HepG2 (cell line): Measurements from ENCODE around the gene GALNT15. TPM values are rescaled to one million over a fixed set of nuclear protein-coding genes. Genes with fewer than 3 reads are reported as not detected.

Experiments
- CEBPG ChIP-seq: IDR thresholded peaks from 2 replicates; pipeline ENCODE4 v1.6.1; 2016
- KDM1A ChIP-seq: IDR thresholded peaks from 2 replicates; pipeline ENCODE4 v1.6.1; 2016; ENCODE audit warnings: missing compliant biosample characterization
- MEIS2 ChIP-seq: sonication (generic); formaldehyde crosslinking; IDR thresholded peaks from 2 replicates; pipeline ENCODE4 v1.9.0; 2021; ENCODE audit warnings: mild to moderate bottlenecking, missing genetic modification reagents
- MYNN ChIP-seq: sonication (generic); formaldehyde crosslinking; IDR thresholded peaks from 2 replicates; pipeline ENCODE4 v1.4.0; 2020; ENCODE audit warnings: mild to moderate bottlenecking, low read depth, missing genetic modification reagents
- RAD21 ChIP-seq: fragments of 450-650 bp; formaldehyde crosslinking; IDR thresholded peaks from 2 replicates; pipeline ENCODE4 v1.5.0; 2020; ENCODE audit warnings: mild to moderate bottlenecking
- SNAPC2 ChIP-seq: sonication (generic); formaldehyde crosslinking; IDR thresholded peaks from 2 replicates; pipeline ENCODE4 v1.8.1; 2022; ENCODE audit warnings: mild to moderate bottlenecking, missing genetic modification reagents
- TAF1 ChIP-seq: sonication (generic); formaldehyde crosslinking; IDR thresholded peaks from 2 replicates; pipeline ENCODE4 v1.4.0; 2020; ENCODE audit warnings: missing genetic modification reagents
- U2AF2 ChIP-seq: fragments of 200-400 bp; formaldehyde crosslinking; IDR thresholded peaks from 2 replicates; pipeline ENCODE4 v1.6.1; 2017; ENCODE audit warnings: low read depth, mild to moderate bottlenecking, low read length
- ZBTB33 ChIP-seq: sonication (generic); formaldehyde crosslinking; IDR thresholded peaks from 2 replicates; pipeline ENCODE4 v1.4.0; 2020; ENCODE audit warnings: missing genetic modification reagents
- ZBTB43 ChIP-seq: sonication (generic); formaldehyde crosslinking; conservative IDR thresholded peaks from 2 replicates; pipeline ENCODE4 v1.4.0; 2020; ENCODE audit warnings: missing genetic modification reagents
- ZC3H13 ChIP-seq: sonication (generic); formaldehyde crosslinking; IDR thresholded peaks from 2 replicates; pipeline ENCODE4 v1.8.1; 2023; ENCODE audit warnings: mild to moderate bottlenecking, missing genetic modification reagents, moderate library complexity
- ZNF317 ChIP-seq: sonication (generic); formaldehyde crosslinking; IDR thresholded peaks from 2 replicates; pipeline ENCODE4 v1.5.0; 2020; ENCODE audit warnings: mild to moderate bottlenecking, missing genetic modification reagents
- ZNF335 ChIP-seq: sonication (generic); formaldehyde crosslinking; IDR thresholded peaks from 2 replicates; pipeline ENCODE4 v1.4.0; 2020; ENCODE audit warnings: missing genetic modification reagents
- ZNF430 ChIP-seq: sonication (generic); formaldehyde crosslinking; IDR thresholded peaks from 2 replicates; pipeline ENCODE4 v1.9.0; 2021; ENCODE audit warnings: mild to moderate bottlenecking, missing genetic modification reagents
- ZNF432 ChIP-seq: sonication (generic); formaldehyde crosslinking; IDR thresholded peaks from 2 replicates; pipeline ENCODE4 v1.5.0; 2020; ENCODE audit warnings: missing genetic modification reagents, mild to moderate bottlenecking, borderline replicate concordance
- ZNF564 ChIP-seq: sonication (generic); formaldehyde crosslinking; IDR thresholded peaks from 2 replicates; pipeline ENCODE4 v1.8.1; 2023; ENCODE audit warnings: mild to moderate bottlenecking, missing genetic modification reagents
- ZNF646 ChIP-seq: sonication (generic); formaldehyde crosslinking; IDR thresholded peaks from 2 replicates; pipeline ENCODE4 v1.9.0; 2021; ENCODE audit warnings: mild to moderate bottlenecking, missing genetic modification reagents
- ZNF672 ChIP-seq: sonication (generic); formaldehyde crosslinking; IDR thresholded peaks from 2 replicates; pipeline ENCODE4 v1.8.1; 2022; ENCODE audit warnings: missing genetic modification reagents
- polyA plus RNA-seq, 8 experiments: library from polyadenylated mRNA; depleted of rRNA in 3 of 8; stranded (reverse) in 7 of 8; unstranded in 1 of 8; fragments of >200 nt; fragmentation: Illumina TruSeq in 4 of 8; extraction: Trizol in 4 of 8; gene quantifications; 2 replicates each; pipeline versions ENCODE4 v1.2.1 to v1.2.3, GENCODE V29; 2011 to 2016; ENCODE audit warnings: low read depth in 4 of 8, missing spikeins in 1 of 8, mixed read lengths in 1 of 8; ENCODE audit not compliant: insufficient read depth in 1 of 8
- total RNA-seq, 5 experiments: library from RNA; depleted of rRNA; stranded (reverse); fragments of >200 nt; fragmentation: Illumina TruSeq; extraction: Trizol; gene quantifications; 2 replicates each; pipeline ENCODE4 v1.2.3, GENCODE V29; 2016; ENCODE audit warnings: low read depth in 1 of 5
- TF ChIP-seq, protein P1 (sequence below): sonication (generic); formaldehyde crosslinking; IDR thresholded peaks from 2 replicates; pipeline ENCODE4 v1.9.0; 2022; ENCODE audit warnings: missing genetic modification reagents, mild to moderate bottlenecking, borderline replicate concordance

The GALNT15 gene
- total and polyA plus RNA-seq, 2 of the 13 experiments (the other 11 are each of a cell fraction or from before 2014, with no cell fraction given), result 0.02 to 0.04 TPM

- no peak for TF ChIP-seq ZNF430
- TF ChIP-seq KDM1A (CRISPR knock-in tag), result no peak; the same call in 1 of the 2 replicates
- no peak for TF ChIP-seq ZNF335 (CRISPR knock-in tag)
- TF ChIP-seq MYNN, result no peak
- no peak; the same call in 1 of the 2 replicates for TF ChIP-seq ZNF646 (CRISPR knock-in tag)
- peak; percentile 96 for TF ChIP-seq RAD21 (CRISPR knock-in tag)
- TF ChIP-seq, protein P1, sequence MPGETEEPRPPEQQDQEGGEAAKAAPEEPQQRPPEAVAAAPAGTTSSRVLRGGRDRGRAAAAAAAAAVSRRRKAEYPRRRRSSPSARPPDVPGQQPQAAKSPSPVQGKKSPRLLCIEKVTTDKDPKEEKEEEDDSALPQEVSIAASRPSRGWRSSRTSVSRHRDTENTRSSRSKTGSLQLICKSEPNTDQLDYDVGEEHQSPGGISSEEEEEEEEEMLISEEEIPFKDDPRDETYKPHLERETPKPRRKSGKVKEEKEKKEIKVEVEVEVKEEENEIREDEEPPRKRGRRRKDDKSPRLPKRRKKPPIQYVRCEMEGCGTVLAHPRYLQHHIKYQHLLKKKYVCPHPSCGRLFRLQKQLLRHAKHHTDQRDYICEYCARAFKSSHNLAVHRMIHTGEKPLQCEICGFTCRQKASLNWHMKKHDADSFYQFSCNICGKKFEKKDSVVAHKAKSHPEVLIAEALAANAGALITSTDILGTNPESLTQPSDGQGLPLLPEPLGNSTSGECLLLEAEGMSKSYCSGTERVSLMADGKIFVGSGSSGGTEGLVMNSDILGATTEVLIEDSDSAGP (CRISPR knock-in tag), result 0 out of 2 replicates have a peak, but pooled peaks have one; percentile 52
- TF ChIP-seq ZBTB33 (CRISPR knock-in tag), result no peak; the same call in 1 of the 2 replicates
- TF ChIP-seq SNAPC2, result no peak
- TF ChIP-seq ZNF432 (CRISPR knock-in tag), result no peak
- TF ChIP-seq TAF1 (CRISPR knock-in tag), result no peak
- TF ChIP-seq CEBPG, result no peak
- TF ChIP-seq ZNF564 (CRISPR knock-in tag), result no peak
- no peak for TF ChIP-seq ZNF672 (CRISPR knock-in tag)
- no peak for TF ChIP-seq MEIS2 (CRISPR knock-in tag)
- no peak for TF ChIP-seq ZC3H13
- no peak for TF ChIP-seq ZNF317
- TF ChIP-seq U2AF2, result no peak
- TF ChIP-seq ZBTB43, result no peak
These were observed 3.6 kb downstream of the GALNT15 start (continued) for GRCh38 chr3:16177962-16178627.
